PC-3 (cell line): ENCODE results near the gene CALHM1. TPM values are rescaled to one million over a fixed set of nuclear protein-coding genes. Genes with fewer than 3 reads are reported as not detected.
A peak's percentile ranks its signal among the peaks of the same experiment; 100 is the strongest.

Source experiments
- ATAC-seq: fragments of 200-7000 bp; cut with Tn5 transposase; 2 replicates; pipeline ENCODE4 v1.9.1; 2020; ENCODE audit warnings: mild to moderate bottlenecking, moderate library complexity
- BruUV-seq: library from RNA; stranded (reverse); fragments of 400-500 nt; replicated peaks from 2 replicates; lab custom pipeline; 2021; lab: Mats Ljungman, UMichigan
- CTCF ChIA-PET: fragments of 300-600 bp; sonication (Branson Sonifier 250); formaldehyde crosslinking; loops from one replicate; lab custom pipeline; 2022; ENCODE audit warnings: antibody characterized with exemption; lab: Charles Lee
- POLR2A ChIA-PET: fragments of 300-600 bp; sonication (Branson Sonifier 250); formaldehyde crosslinking; loops from one replicate; lab custom pipeline; 2022; ENCODE audit warnings: antibody characterized with exemption; ENCODE audit not compliant: unreplicated experiment; lab: Charles Lee
- DNase-seq: peaks from one replicate; pipeline ENCODE4 v3.0.0-alpha.2; 2015
- H2AFZ ChIP-seq: fragments of 300-600 bp; sonication (generic); 2 replicates; pipeline ENCODE4 v1.6.0; 2016; ENCODE audit warnings: antibody characterized with exemption, low read length
- H3F3A ChIP-seq: fragments of 300-600 bp; sonication (generic); one replicate; pipeline ENCODE4 v1.6.0; 2017; ENCODE audit warnings: antibody characterized with exemption, low read length, control low read depth, mild to moderate bottlenecking; ENCODE audit not compliant: unreplicated experiment
- H3K27ac ChIP-seq: fragments of 300-600 bp; sonication (generic); 2 replicates; pipeline ENCODE4 v1.5.1; 2016; ENCODE audit warnings: mild to moderate bottlenecking, low read length
- H3K27me3 ChIP-seq: fragments of 300-600 bp; sonication (generic); 2 replicates; pipeline ENCODE4 v1.6.1; 2016; ENCODE audit warnings: low read length, mixed read lengths
- H3K36me3 ChIP-seq: fragments of 300-600 bp; sonication (generic); 2 replicates; pipeline ENCODE4 v1.6.1; 2016; ENCODE audit warnings: low read depth, mixed run types, low read length, mixed read lengths
- H3K4me1 ChIP-seq: fragments of 300-600 bp; sonication (generic); 2 replicates; pipeline ENCODE4 v1.5.1; 2016; ENCODE audit warnings: low read length; ENCODE audit not compliant: insufficient read depth
- H3K4me2 ChIP-seq: fragments of 300-600 bp; sonication (generic); 2 replicates; pipeline ENCODE4 v1.6.0; 2016; ENCODE audit warnings: low read length
- H3K4me3 ChIP-seq: fragments of 300-600 bp; sonication (generic); 2 replicates; pipeline ENCODE4 v1.5.1; 2016; ENCODE audit warnings: mild to moderate bottlenecking, low read length, mixed read lengths
- H3K79me2 ChIP-seq: fragments of 300-600 bp; sonication (generic); 2 replicates; pipeline ENCODE4 v1.6.1; 2017; ENCODE audit warnings: low read length, mixed read lengths
- H3K9ac ChIP-seq: fragments of 300-600 bp; sonication (generic); 2 replicates; pipeline ENCODE4 v1.6.0; 2016; ENCODE audit warnings: mild to moderate bottlenecking, low read length
- H3K9me2 ChIP-seq: fragments of 300-600 bp; sonication (generic); replicated peaks from 2 replicates; pipeline ENCODE4 v1.6.1; 2016; ENCODE audit warnings: mixed run types, low read length, mixed read lengths
- H3K9me3 ChIP-seq: fragments of 300-600 bp; sonication (generic); 2 replicates; pipeline ENCODE4 v1.6.1; 2016; ENCODE audit warnings: low read length, mixed read lengths
- H4K20me1 ChIP-seq: fragments of 300-600 bp; sonication (generic); 2 replicates; pipeline ENCODE4 v1.6.1; 2016; ENCODE audit warnings: low read length, mixed read lengths
- CTCF ChIP-seq: fragments of 300-600 bp; sonication (generic); conservative IDR thresholded peaks from 2 replicates; pipeline ENCODE4 v1.5.1; 2017; ENCODE audit warnings: antibody characterized with exemption, low read depth, mild to moderate bottlenecking, low read length
- EZH2 ChIP-seq: fragments of 300-600 bp; sonication (generic); IDR thresholded peaks from one replicate; pipeline ENCODE4 v1.6.1; 2017; ENCODE audit warnings: antibody characterized with exemption, mild to moderate bottlenecking, low read length; ENCODE audit not compliant: unreplicated experiment
- EZH2phosphoT487 ChIP-seq: fragments of 300-600 bp; sonication (generic); IDR thresholded peaks from 2 replicates; pipeline ENCODE4 v1.6.1; 2018; ENCODE audit warnings: mild to moderate bottlenecking, antibody characterized with exemption, low read length, borderline replicate concordance
- intact Hi-C: fragments of 100-400 bp; cut with micrococcal nuclease; formaldehyde crosslinking; loops from 2 replicates; pipeline ENCODE4 v1.9.0; 2023
- total RNA-seq: library from RNA; depleted of rRNA; stranded (reverse); fragments of >200 nt; gene quantifications from 2 replicates; pipeline ENCODE4 v1.2.3, GENCODE V29; 2014

CALHM1 gene
- total RNA-seq, 1 experiment from 2014 or later = not detected

- Histone ChIP-seq H3K9me3 (no peaks in the 10 kb centered on the region), H2AFZ (no peak overlapping the region), H3K36me3 (peaks cover 5% of the 10 kb centered on the region; the same call in 1 of the 2 replicates), H3K4me2 (no peak overlapping the region), H3K9ac (no peak overlapping the region), H4K20me1 (no peaks in the 10 kb centered on the region), H3F3A (no peaks in the 10 kb centered on the region), H3K4me1 (peaks cover 23% of the 10 kb centered on the region), H3K27me3 (no peaks in the 10 kb centered on the region), H3K79me2 (no peaks in the 10 kb centered on the region), H3K27ac (no peak overlapping the region), H3K9me2 (no peaks in the 10 kb centered on the region), H3K4me3 (no peak overlapping the region)
- ChIA-PET POLR2A (no interaction called here), CTCF (no interaction called here)
- TF ChIP-seq CTCF (no peak), EZH2 (no peak), EZH2phosphoT487 (no peak)
- BruUV-seq = no TSS peak
- intact Hi-C loops = no loop called here
- ATAC-seq = no peak
- peak; percentile 39 for DNase-seq
Measured at GRCh38 chr10:103448746-103449145, 10.0 kb downstream of the CALHM1 start.

GRCh38 chr10:103447187-103447586 lies 11.5 kb downstream of the CALHM1 start:
- Histone ChIP-seq H2AFZ (no peak overlapping the region), H3K9me2 (no peaks in the 10 kb centered on the region), H3K9me3 (no peaks in the 10 kb centered on the region), H3K4me2 (no peak overlapping the region), H3K9ac (no peak overlapping the region), H3K27ac (no peak overlapping the region), H3K4me3 (no peak overlapping the region), H3K4me1 (peaks cover 23% of the 10 kb centered on the region), H4K20me1 (no peaks in the 10 kb centered on the region), H3K27me3 (no peaks in the 10 kb centered on the region), H3F3A (no peaks in the 10 kb centered on the region), H3K36me3 (peaks cover 5% of the 10 kb centered on the region; the same call in 1 of the 2 replicates), H3K79me2 (no peaks in the 10 kb centered on the region)
- no TSS peak for BruUV-seq
- POLR2A ChIA-PET = no interaction called here
- CTCF ChIA-PET = no interaction called here
- no peak for ATAC-seq
- no peak for DNase-seq
- TF ChIP-seq CTCF (no peak), EZH2phosphoT487 (no peak), EZH2 (no peak)
- intact Hi-C loops = no loop called here

GRCh38 chr10:103445767-103446567 lies 12.7 kb downstream of the CALHM1 start:
- intact Hi-C loops = no loop called here
- ChIA-PET POLR2A (interaction anchor here (0.6 kb wide), 1 partner anchor 62 kb away, joined by 3 read pairs; no protein-coding TSS in a partner anchor), CTCF (interaction anchor here (0.7 kb wide), 1 partner anchor 16 kb away, joined by 3 read pairs; no protein-coding TSS in a partner anchor)
- DNase-seq = no peak
- no peaks in the 10 kb centered on the region for H3K9me3 ChIP-seq
- H2AFZ ChIP-seq = no peak overlapping the region
- H3K79me2 ChIP-seq = no peaks in the 10 kb centered on the region
- H3K9ac ChIP-seq = no peak overlapping the region
- H3K4me1 ChIP-seq = peaks cover 13% of the 10 kb centered on the region
- no peak for ATAC-seq
- no peak overlapping the region for H3K4me2 ChIP-seq
- H3K4me3 ChIP-seq = no peak overlapping the region
- peaks cover 5% of the 10 kb centered on the region; the same call in 1 of the 2 replicates for H3K36me3 ChIP-seq
- H4K20me1 ChIP-seq = no peaks in the 10 kb centered on the region
- no peak overlapping the region for H3K27ac ChIP-seq
- no peaks in the 10 kb centered on the region for H3K9me2 ChIP-seq
- no peaks in the 10 kb centered on the region for H3F3A ChIP-seq
- no peak for TF ChIP-seq EZH2
- no peak for TF ChIP-seq CTCF
- TF ChIP-seq EZH2phosphoT487 = no peak
- BruUV-seq = TSS peak; percentile 20
- H3K27me3 ChIP-seq = no peaks in the 10 kb centered on the region
